Mesothelial cell of epicardium (in vitro differentiated cells): Measurements from ENCODE around the gene RAD51B. TPM values are rescaled to one million over a fixed set of nuclear protein-coding genes. Genes with fewer than 3 reads are reported as not detected.

ENCODE experiments used
- DNase-seq, 2 experiments: peaks; one replicate each; pipeline ENCODE4 v3.0.0; 2021; ENCODE audit warnings: low spot score in 2 of 2; ENCODE audit not compliant: unreplicated experiment in 2 of 2
- H3K27ac Mint-ChIP-seq: 2 replicates; pipeline ENCODE4 v1.8.0; 2021; ENCODE audit warnings: mixed read lengths
- H3K27me3 Mint-ChIP-seq: 2 replicates; pipeline ENCODE4 v1.8.0; 2021; ENCODE audit warnings: low read depth, mixed read lengths
- H3K36me3 Mint-ChIP-seq: 2 replicates; pipeline ENCODE4 v1.8.0; 2021; ENCODE audit warnings: mixed read lengths
- H3K4me1 Mint-ChIP-seq: 2 replicates; pipeline ENCODE4 v1.8.0; 2021; ENCODE audit warnings: mixed read lengths
- H3K4me3 Mint-ChIP-seq: 2 replicates; pipeline ENCODE4 v1.8.0; 2021; ENCODE audit warnings: mild to moderate bottlenecking, moderate library complexity, mixed read lengths
- H3K9me3 Mint-ChIP-seq: 2 replicates; pipeline ENCODE4 v1.8.0; 2021; ENCODE audit warnings: mixed read lengths
- CTCF ChIP-seq: fragments of 200-600 bp; sonication (generic); IDR thresholded peaks from one replicate; pipeline ENCODE4 v1.5.0; 2021; ENCODE audit warnings: antibody characterized with exemption; ENCODE audit not compliant: unreplicated experiment
- total RNA-seq: library from RNA; stranded (reverse); gene quantifications from 3 replicates; pipeline ENCODE4 v1.2.1, GENCODE V29; 2021

RAD51B gene
- total RNA-seq, 1 donor from 2014 or later, result 34.7 TPM

DNA sequence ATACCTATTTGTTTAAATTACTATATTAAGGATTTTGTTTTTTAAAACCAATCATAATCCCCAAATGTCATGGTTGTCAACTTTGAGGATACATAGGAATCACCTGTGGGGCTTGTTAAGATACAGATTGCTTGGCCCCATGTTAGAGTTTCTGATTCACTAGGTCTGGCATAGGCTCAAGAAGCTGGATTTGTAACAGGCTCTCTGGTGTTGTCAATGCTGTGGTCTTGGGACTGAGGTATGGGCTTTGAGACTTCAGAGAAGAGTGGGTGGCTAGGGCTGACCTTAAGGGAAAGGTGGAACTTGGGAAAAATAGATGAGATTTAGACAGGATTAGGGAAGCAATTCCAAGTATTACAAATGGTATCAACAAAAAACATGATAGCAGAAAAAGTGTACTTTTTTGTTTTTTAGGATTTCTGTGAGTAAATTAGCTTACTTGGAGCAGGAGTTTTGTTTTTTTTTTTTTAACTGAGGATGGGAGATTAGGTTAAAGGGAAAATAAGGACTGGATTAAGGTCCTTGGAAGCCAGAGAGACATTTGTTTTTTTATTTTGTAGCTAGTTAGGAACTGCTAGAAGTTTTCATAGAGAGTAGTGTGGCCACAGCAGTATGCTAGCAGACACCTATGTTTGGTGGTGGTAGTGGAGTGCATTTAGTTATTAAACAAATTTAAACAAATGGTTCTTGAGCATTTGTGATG lies 88.6 kb downstream of the RAD51B start:
- peaks cover 2% of the 10 kb centered on the region for H3K36me3 Mint-ChIP-seq
- peak overlapping the region; percentile 76 for H3K27ac Mint-ChIP-seq
- H3K27me3 Mint-ChIP-seq, result no peaks in the 10 kb centered on the region
- H3K4me3 Mint-ChIP-seq, result no peak overlapping the region
- DNase-seq, result no peak
- peaks cover 12% of the 10 kb centered on the region for H3K9me3 Mint-ChIP-seq
- TF ChIP-seq CTCF, result no peak
- H3K4me1 Mint-ChIP-seq, result peaks cover 22% of the 10 kb centered on the region

DNA sequence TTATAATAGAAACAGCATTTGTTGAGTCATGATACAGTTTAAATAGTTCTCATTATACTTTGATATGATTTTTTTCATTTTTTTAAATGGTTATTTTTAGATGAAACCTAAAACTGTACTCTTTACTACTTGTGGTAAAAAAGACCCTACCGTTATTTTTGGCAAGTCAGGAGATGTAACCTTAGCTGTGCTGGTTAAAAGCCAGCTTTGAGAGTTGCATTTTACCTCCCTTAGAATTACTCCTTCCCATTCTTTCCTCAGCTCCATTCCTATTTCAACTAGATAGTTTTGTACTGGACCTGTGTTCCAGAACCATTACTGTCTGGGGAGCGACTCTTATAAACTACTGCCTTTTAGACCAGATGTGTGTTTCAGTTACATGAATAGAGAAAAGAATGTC lies 92.0 kb downstream of the RAD51B start:
- DNase-seq, result no peak
- Mint-ChIP-seq H3K9me3 (no peaks in the 10 kb centered on the region), H3K36me3 (no peaks in the 10 kb centered on the region), H3K27me3 (no peaks in the 10 kb centered on the region), H3K27ac (no peak overlapping the region), H3K4me1 (peaks cover 28% of the 10 kb centered on the region), H3K4me3 (no peak overlapping the region)
- TF ChIP-seq CTCF, result no peak

DNA sequence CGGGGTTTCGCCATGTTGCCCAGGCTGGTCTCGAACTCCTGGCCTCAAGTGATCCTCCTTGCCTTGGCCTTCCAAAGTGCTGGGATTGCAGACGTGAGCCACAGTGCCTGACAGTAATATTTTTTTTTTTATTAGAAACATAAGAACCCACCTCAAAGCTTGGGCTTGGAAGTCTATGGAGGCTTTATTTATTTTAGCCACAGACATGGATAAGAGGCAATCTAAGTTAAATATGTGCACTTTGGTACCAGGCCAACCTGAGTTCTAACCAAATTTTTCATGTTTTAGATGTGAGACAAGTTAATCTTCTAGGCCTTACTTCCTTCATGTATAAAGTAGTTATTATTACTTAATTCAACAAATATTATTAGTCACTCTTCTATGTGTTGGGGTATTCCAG lies 96.9 kb downstream of the RAD51B start:
- Mint-ChIP-seq H3K4me3 (no peak overlapping the region), H3K27me3 (no peaks in the 10 kb centered on the region), H3K27ac (no peak overlapping the region), H3K9me3 (no peaks in the 10 kb centered on the region), H3K36me3 (no peaks in the 10 kb centered on the region), H3K4me1 (peaks cover 20% of the 10 kb centered on the region)
- DNase-seq, result no peak
- TF ChIP-seq CTCF, result no peak

- TF ChIP-seq CTCF, result no peak
- Mint-ChIP-seq H3K27ac (no peak overlapping the region), H3K4me3 (no peak overlapping the region), H3K9me3 (no peaks in the 10 kb centered on the region), H3K36me3 (no peaks in the 10 kb centered on the region), H3K27me3 (no peaks in the 10 kb centered on the region), H3K4me1 (peaks cover 19% of the 10 kb centered on the region)
- DNase-seq, result no peak
Observed at GRCh38 chr14:67917006-67917405, 97.4 kb downstream of the RAD51B start.

DNA sequence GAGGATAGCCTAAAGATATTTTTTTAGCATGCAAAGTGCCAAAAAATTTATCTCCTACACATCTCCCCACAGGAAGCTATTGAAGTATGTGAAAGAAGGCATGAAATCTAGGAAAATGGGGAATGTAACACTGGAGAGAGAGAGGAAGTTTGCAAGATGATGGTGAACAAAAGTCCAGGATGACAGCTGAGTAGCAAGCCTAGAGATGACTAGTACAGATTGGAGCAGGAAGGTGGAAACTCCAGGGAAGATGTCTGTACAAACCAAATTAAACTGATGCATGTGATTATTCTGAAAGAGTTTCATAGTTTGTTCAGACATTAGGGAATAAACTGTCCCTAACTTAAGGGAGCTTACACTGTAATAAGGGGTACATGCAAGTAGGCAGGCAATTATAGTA lies 99.3 kb downstream of the RAD51B start:
- no peak for DNase-seq
- H3K9me3 Mint-ChIP-seq, result no peaks in the 10 kb centered on the region
- no peak overlapping the region for H3K27ac Mint-ChIP-seq
- H3K36me3 Mint-ChIP-seq, result no peaks in the 10 kb centered on the region
- H3K27me3 Mint-ChIP-seq, result no peaks in the 10 kb centered on the region
- H3K4me3 Mint-ChIP-seq, result no peak overlapping the region
- H3K4me1 Mint-ChIP-seq, result peaks cover 15% of the 10 kb centered on the region
- no peak for TF ChIP-seq CTCF
